Omental fat pad (tissue), 4 donors: ENCODE results near the gene ANO3. TPM values are rescaled to one million over a fixed set of nuclear protein-coding genes. Genes with fewer than 3 reads are reported as not detected.
"Not testable (repeated sequence)": the region's sequence is repeated elsewhere in the genome, so short reads cannot be mapped to it uniquely, and the experiment has no call there.

ENCODE experiments used
- ATAC-seq: fragments of 150-250 bp; one replicate; pipeline ENCODE4 v1.9.1; 2016; ENCODE audit warnings: mild to moderate bottlenecking, moderate library complexity; ENCODE audit not compliant: low FRiP score
- DNase-seq: peaks from one replicate; pipeline ENCODE4 v3.0.0-alpha.2; 2019; ENCODE audit warnings: low spot score
- total RNA-seq, 4 donors: library from RNA; depleted of rRNA; stranded (reverse); fragments of >200 nt; gene quantifications; one replicate each; pipeline ENCODE4 v1.1.0, GENCODE V29; 2016
- TF ChIP-seq, protein P1 (sequence below), 3 donors: fragments of 450-650 bp; IDR thresholded peaks; one replicate each; pipeline ENCODE4 v1.5.1; 2016 to 2017; ENCODE audit warnings: antibody characterized with exemption in 3 of 3, mild to moderate bottlenecking in 3 of 3, moderate library complexity in 2 of 3

The ANO3 gene
- total RNA-seq, 4 donors from 2014 or later, result 0.56 to 4.1 (median 1.6) TPM

DNA sequence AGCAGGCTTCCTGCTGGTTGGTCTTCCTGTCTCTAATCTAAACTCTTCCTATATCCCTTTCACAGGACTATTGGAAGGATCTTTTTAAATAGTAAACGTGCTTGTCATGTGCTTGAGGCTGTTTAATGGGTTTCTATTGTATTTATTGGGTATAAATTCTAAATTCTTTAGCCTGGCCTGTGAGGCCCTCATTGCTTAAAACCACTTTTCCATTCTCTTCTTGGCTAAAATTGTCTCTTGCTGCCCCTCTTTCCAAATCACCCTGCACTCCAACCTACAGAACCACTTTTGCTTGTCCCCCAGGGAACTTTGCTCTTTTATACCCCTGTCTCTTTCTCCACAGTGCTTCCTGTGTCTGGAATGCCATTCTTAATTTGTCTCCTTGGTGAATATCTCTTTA is 286.5 kb downstream of the ANO3 start:
- ATAC-seq (no peak), DNase-seq (no peak)
- TF ChIP-seq, protein P1, sequence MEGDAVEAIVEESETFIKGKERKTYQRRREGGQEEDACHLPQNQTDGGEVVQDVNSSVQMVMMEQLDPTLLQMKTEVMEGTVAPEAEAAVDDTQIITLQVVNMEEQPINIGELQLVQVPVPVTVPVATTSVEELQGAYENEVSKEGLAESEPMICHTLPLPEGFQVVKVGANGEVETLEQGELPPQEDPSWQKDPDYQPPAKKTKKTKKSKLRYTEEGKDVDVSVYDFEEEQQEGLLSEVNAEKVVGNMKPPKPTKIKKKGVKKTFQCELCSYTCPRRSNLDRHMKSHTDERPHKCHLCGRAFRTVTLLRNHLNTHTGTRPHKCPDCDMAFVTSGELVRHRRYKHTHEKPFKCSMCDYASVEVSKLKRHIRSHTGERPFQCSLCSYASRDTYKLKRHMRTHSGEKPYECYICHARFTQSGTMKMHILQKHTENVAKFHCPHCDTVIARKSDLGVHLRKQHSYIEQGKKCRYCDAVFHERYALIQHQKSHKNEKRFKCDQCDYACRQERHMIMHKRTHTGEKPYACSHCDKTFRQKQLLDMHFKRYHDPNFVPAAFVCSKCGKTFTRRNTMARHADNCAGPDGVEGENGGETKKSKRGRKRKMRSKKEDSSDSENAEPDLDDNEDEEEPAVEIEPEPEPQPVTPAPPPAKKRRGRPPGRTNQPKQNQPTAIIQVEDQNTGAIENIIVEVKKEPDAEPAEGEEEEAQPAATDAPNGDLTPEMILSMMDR (IDR thresholded peaks at IDR 0.05), result no peak

- no peak for DNase-seq
- TF ChIP-seq, protein P1 (IDR thresholded peaks at IDR 0.05), result no peak
- no peak for ATAC-seq
Measured at GRCh38 chr11:26620282-26621045, 288.5 kb downstream of the ANO3 start.

DNA sequence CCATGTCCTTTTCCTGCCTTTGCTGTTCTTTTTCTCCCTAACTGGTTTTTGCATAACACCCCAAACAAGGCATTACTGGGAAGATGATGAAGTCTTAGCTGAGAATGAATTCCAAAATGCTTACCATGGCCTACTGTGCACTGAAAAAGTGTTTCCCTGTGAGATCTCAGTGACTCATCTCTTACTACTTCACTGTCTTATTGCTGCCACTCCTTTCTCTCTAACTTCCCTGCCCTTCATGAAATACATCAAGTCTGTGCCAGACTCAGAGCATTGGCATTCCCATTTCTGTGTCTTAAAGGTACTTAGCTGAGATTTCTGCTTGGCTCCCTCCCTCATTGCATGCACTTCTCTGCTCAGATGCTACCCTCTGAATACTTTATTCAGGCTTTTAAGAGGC is 289.2 kb downstream of the ANO3 start:
- ATAC-seq (peak; percentile 94), DNase-seq (no peak)
- TF ChIP-seq, protein P1 (IDR thresholded peaks at IDR 0.05), result no peak

GRCh38 chr11:26622181-26622580 is 290.3 kb downstream of the ANO3 start:
- DNase-seq, result no peak
- no peak for ATAC-seq
- TF ChIP-seq, protein P1 (IDR thresholded peaks at IDR 0.05), result no peak

- ATAC-seq (no peak), DNase-seq (no peak)
- TF ChIP-seq, protein P1 (IDR thresholded peaks at IDR 0.05), result no peak
Measured at GRCh38 chr11:26623076-26623659, 291.2 kb downstream of the ANO3 start.

DNA sequence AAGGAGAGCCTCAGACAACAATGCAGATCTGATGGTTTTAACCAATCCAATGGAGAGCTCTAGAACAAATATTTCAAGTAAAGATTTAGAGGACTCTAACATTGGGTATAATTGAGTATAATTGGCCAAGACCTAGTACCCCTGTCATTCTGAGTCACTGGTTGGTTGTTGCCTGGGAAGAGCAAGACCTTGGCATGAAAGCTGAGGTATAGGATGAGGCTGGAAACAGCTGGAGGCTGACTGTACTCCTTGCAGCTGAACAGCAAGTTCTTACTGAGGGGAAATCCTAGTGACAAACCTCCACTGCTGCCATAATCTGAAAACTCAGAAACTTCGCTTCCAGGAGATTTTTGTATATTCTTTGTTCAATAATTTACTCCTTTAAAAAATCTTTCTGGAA is 294.4 kb downstream of the ANO3 start:
- TF ChIP-seq, protein P1 (IDR thresholded peaks at IDR 0.05), result no peak
- ATAC-seq (no peak), DNase-seq (no peak)

- no peak for ATAC-seq
- DNase-seq, result no peak
- TF ChIP-seq, protein P1 (IDR thresholded peaks at IDR 0.05), result no peak
Measured at GRCh38 chr11:26632691-26633159, 300.8 kb downstream of the ANO3 start.

- not testable (repeated sequence) for ATAC-seq, DNase-seq
Measured at GRCh38 chr11:26643314-26643713, 311.4 kb downstream of the ANO3 start.
